SH-SY5Y (cell line): ENCODE data around the gene B3GNT5.

Source experiments
- GATA2 ChIP-seq: IDR thresholded peaks from 2 replicates; pipeline ENCODE4 v1.6.1; 2011; ENCODE audit warnings: mild to moderate bottlenecking, low read depth, low read length
- GATA3 ChIP-seq: IDR thresholded peaks from 2 replicates; pipeline ENCODE4 v1.6.1; 2011; ENCODE audit warnings: low read depth, mild to moderate bottlenecking, low read length, moderate library complexity

DNA sequence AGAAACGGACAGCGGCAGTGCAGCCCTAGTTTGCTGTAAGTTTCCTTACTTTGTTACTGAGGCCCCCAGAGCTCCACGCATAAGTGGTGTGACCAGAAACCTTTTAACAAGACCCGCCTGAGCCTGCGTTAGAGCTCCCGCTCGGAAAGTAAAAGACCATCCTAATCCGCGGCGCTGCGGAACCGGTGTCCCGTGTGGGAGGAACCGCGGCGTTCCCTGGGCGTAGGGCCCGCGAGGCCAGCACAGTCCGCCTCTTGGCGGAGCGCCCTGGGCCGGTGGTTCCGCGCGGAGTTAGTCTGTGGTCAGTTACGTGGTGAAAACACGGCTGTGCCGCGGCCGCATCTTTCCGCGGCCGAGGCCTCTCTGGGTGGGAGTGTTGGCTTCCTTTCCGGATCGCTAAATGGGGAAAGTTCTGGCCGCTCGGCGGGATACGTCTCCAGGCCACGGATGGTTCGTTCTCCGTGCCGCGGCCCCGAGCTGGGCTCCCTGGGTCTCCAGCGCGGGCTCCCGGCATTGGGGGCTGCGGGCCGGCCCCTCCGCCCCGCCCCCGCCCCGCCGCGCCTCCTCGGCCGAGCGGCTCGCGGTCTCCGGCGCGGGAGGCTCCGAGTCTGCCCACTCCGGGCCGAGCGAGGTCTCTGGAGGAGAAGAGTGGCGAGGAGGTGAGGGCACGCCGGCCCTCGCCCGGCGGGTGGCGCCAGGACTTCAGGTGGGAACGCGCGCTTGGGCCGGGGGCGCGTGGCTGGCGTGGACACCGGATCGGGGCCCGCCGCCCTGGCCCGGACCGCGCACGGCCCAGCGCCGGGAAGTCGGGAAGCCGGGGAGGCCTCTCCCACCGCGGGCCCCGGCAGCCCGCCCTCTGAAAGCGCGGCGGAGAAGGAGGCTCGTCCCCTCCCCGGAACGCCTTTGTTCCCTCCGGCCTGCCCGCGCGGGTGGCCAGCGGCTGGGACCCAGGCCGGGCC lies 754 bp downstream of the B3GNT5 start:
- TF ChIP-seq GATA2: no peak
- TF ChIP-seq GATA3: no peak
